Left ventricle myocardium inferior (tissue), 1 donor: ENCODE data around the gene PTCHD1. TPM values are rescaled to one million over a fixed set of nuclear protein-coding genes. Genes with fewer than 3 reads are reported as not detected.

ENCODE experiments used
- DNase-seq: peaks from one replicate; pipeline ENCODE4 v3.0.0-alpha.2; 2020
- H3K27ac ChIP-seq: fragments of 200-600 bp; replicated peaks from 2 replicates; pipeline ENCODE4 v1.8.0; 2021
- H3K27me3 ChIP-seq: fragments of 200-600 bp; 2 replicates; pipeline ENCODE4 v1.8.0; 2021; ENCODE audit warnings: low read depth
- H3K36me3 ChIP-seq: fragments of 200-600 bp; 2 replicates; pipeline ENCODE4 v1.8.0; 2021
- H3K4me1 ChIP-seq: fragments of 200-600 bp; 2 replicates; pipeline ENCODE4 v1.8.0; 2021
- H3K4me3 ChIP-seq: fragments of 200-600 bp; 2 replicates; pipeline ENCODE4 v1.8.0; 2021; ENCODE audit warnings: mild to moderate bottlenecking, moderate library complexity
- H3K9me3 ChIP-seq: fragments of 200-600 bp; replicated peaks from 2 replicates; pipeline ENCODE4 v1.8.0; 2021
- intact Hi-C: fragments of 100-400 bp; cut with micrococcal nuclease; formaldehyde crosslinking; loops from one replicate; pipeline ENCODE4 v1.11.0; 2022
- total RNA-seq: library from RNA; stranded (reverse); fragmentation: NEBNext Ultra II Directional; extraction: Animal tissue kit (Norgen Biotek cat#: 25700); gene quantifications from one replicate; pipeline ENCODE4 v1.2.1, GENCODE V29; 2021
- TF ChIP-seq, protein P1 (sequence below): fragments of 200-600 bp; IDR thresholded peaks from 2 replicates; pipeline ENCODE4 v1.8.0; 2021; ENCODE audit warnings: antibody characterized with exemption, mild to moderate bottlenecking, borderline replicate concordance
- donor health status: DM: no; HTN: yes; CAD: no; lungs with severe emphysema.

PTCHD1 gene
- total RNA-seq, 1 donor from 2014 or later: 0.22 TPM

- TF ChIP-seq, protein P1, sequence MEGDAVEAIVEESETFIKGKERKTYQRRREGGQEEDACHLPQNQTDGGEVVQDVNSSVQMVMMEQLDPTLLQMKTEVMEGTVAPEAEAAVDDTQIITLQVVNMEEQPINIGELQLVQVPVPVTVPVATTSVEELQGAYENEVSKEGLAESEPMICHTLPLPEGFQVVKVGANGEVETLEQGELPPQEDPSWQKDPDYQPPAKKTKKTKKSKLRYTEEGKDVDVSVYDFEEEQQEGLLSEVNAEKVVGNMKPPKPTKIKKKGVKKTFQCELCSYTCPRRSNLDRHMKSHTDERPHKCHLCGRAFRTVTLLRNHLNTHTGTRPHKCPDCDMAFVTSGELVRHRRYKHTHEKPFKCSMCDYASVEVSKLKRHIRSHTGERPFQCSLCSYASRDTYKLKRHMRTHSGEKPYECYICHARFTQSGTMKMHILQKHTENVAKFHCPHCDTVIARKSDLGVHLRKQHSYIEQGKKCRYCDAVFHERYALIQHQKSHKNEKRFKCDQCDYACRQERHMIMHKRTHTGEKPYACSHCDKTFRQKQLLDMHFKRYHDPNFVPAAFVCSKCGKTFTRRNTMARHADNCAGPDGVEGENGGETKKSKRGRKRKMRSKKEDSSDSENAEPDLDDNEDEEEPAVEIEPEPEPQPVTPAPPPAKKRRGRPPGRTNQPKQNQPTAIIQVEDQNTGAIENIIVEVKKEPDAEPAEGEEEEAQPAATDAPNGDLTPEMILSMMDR: no peak
- intact Hi-C loops: no loop called here
- H3K27me3 ChIP-seq: peaks cover 58% of the 10 kb centered on the region
- peak overlapping the region; percentile 53 for H3K4me3 ChIP-seq
- no peak overlapping the region for H3K27ac ChIP-seq
- no peak for DNase-seq
- H3K4me1 ChIP-seq: peaks cover 16% of the 10 kb centered on the region
- no peaks in the 10 kb centered on the region for H3K36me3 ChIP-seq
- no peaks in the 10 kb centered on the region for H3K9me3 ChIP-seq
These were observed 2.9 kb upstream of the PTCHD1 start for GRCh38 chrX:23331701-23332100.

DNA sequence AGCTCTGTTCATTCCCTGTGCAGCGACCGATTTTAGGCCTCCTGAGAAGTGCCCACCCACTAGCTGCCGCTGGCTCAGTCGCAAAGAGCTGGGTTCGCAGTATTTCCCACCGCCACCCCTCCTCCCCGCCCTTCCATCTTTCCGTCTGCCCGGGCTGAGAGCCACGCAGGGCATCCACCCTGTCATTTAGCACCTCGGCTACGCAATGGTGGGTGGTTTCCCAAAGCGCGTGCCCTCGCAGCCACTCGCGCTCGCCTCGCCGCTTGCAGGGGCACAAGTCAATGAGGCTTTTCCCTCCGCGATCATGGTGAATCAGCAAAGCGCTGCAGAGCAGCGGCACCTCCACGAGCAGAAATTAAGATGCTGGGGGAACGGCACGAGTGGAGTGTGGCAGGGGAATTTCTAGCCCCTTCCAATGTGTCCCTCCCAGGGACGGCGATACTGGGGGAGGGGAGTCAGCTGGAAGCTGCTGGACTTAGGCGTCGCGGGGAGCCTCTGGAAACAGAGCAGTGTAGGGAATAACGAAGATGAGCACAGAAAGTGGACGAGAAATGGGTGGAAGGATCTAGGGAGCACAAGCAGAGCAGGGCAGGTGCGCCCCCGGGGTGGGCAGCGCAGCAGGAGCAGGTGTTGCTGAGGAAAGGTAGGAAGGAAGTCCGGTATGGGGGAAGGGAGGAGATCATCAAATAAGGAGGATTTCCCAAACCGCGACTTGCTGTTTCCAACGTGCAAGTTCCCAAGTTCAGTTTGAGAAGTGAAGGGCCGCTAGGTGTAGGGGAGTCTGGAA lies 2.4 kb upstream of the PTCHD1 start:
- peaks cover 16% of the 10 kb centered on the region for H3K4me1 ChIP-seq
- no peak for DNase-seq
- no peaks in the 10 kb centered on the region for H3K9me3 ChIP-seq
- intact Hi-C loops: no loop called here
- H3K36me3 ChIP-seq: no peaks in the 10 kb centered on the region
- TF ChIP-seq, protein P1: no peak
- H3K27ac ChIP-seq: no peak overlapping the region
- H3K4me3 ChIP-seq: peak overlapping the region; percentile 53
- H3K27me3 ChIP-seq: peaks cover 62% of the 10 kb centered on the region

GRCh38 chrX:23332888-23333821 lies 1.5 kb upstream of the PTCHD1 start:
- TF ChIP-seq, protein P1: no peak
- H3K9me3 ChIP-seq: no peaks in the 10 kb centered on the region
- intact Hi-C loops: no loop called here
- peak overlapping the region; percentile 53 for H3K4me3 ChIP-seq
- H3K27ac ChIP-seq: no peak overlapping the region
- H3K27me3 ChIP-seq: peaks cover 71% of the 10 kb centered on the region
- H3K36me3 ChIP-seq: no peaks in the 10 kb centered on the region
- no peak for DNase-seq
- H3K4me1 ChIP-seq: peaks cover 16% of the 10 kb centered on the region

DNA sequence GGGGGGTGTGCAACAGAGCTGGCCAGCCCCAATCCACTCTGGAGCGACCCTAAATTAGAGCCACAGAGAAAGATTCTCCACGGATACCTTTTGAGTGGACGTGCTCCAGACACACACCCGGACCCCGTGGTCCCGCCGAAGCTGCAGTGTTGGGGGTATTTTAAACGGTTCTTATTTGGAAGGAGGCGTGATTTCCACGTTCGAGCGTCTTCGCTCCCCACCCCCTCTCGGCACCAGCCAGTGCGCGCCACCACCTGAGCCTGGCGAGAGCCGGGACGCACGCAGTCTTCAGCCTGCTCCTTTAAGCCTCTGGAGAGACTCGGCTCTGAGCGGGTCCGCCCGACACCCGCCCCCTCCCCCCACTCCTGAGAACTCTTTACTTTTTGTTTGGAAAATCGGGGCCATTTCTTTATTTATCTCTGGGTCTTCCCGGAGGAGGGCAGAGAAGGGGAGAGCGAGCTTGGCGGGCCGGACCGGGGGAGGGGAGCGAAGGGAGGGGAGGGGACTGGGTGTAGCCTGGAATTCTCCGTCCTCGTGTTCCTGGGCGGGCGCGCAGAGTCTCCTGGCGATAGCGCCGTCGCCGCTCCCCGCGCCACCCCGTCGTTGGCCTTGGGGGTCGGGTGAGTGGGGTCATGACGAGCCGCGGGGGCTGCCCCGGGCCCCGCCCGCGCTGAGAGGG lies 668 bp upstream of the PTCHD1 start:
- TF ChIP-seq, protein P1: no peak
- Histone ChIP-seq H3K27me3 (peaks cover 76% of the 10 kb centered on the region), H3K36me3 (no peaks in the 10 kb centered on the region), H3K27ac (no peak overlapping the region), H3K4me1 (peaks cover 16% of the 10 kb centered on the region), H3K4me3 (peak overlapping the region; percentile 53), H3K9me3 (no peaks in the 10 kb centered on the region)
- intact Hi-C loops: no loop called here
- DNase-seq: no peak

GRCh38 chrX:23334521-23334847 lies 165 bp upstream of the PTCHD1 start:
- TF ChIP-seq, protein P1: no peak
- H3K4me3 ChIP-seq: peak overlapping the region; percentile 53
- no peak overlapping the region for H3K27ac ChIP-seq
- intact Hi-C loops: no loop called here
- DNase-seq: no peak
- H3K9me3 ChIP-seq: no peaks in the 10 kb centered on the region
- no peaks in the 10 kb centered on the region for H3K36me3 ChIP-seq
- H3K4me1 ChIP-seq: peaks cover 16% of the 10 kb centered on the region
- H3K27me3 ChIP-seq: peaks cover 77% of the 10 kb centered on the region
